Left ventricle myocardium inferior (tissue), 1 donor: ENCODE data around the gene TENM3. TPM values are rescaled to one million over a fixed set of nuclear protein-coding genes. Genes with fewer than 3 reads are reported as not detected.

Experiments
- DNase-seq: peaks from one replicate; pipeline ENCODE4 v3.0.0-alpha.2; 2020
- H3K27ac ChIP-seq: fragments of 200-600 bp; replicated peaks from 2 replicates; pipeline ENCODE4 v1.8.0; 2021
- H3K27me3 ChIP-seq: fragments of 200-600 bp; 2 replicates; pipeline ENCODE4 v1.8.0; 2021; ENCODE audit warnings: low read depth
- H3K36me3 ChIP-seq: fragments of 200-600 bp; 2 replicates; pipeline ENCODE4 v1.8.0; 2021
- H3K4me1 ChIP-seq: fragments of 200-600 bp; 2 replicates; pipeline ENCODE4 v1.8.0; 2021
- H3K4me3 ChIP-seq: fragments of 200-600 bp; 2 replicates; pipeline ENCODE4 v1.8.0; 2021; ENCODE audit warnings: mild to moderate bottlenecking, moderate library complexity
- H3K9me3 ChIP-seq: fragments of 200-600 bp; replicated peaks from 2 replicates; pipeline ENCODE4 v1.8.0; 2021
- intact Hi-C: fragments of 100-400 bp; cut with micrococcal nuclease; formaldehyde crosslinking; loops from one replicate; pipeline ENCODE4 v1.11.0; 2022
- total RNA-seq: library from RNA; stranded (reverse); fragmentation: NEBNext Ultra II Directional; extraction: Animal tissue kit (Norgen Biotek cat#: 25700); gene quantifications from one replicate; pipeline ENCODE4 v1.2.1, GENCODE V29; 2021
- TF ChIP-seq, protein P1 (sequence below): fragments of 200-600 bp; IDR thresholded peaks from 2 replicates; pipeline ENCODE4 v1.8.0; 2021; ENCODE audit warnings: antibody characterized with exemption, mild to moderate bottlenecking, borderline replicate concordance
- donor health status: DM: no; HTN: yes; CAD: no; lungs with severe emphysema.

Gene TENM3
- total RNA-seq, 1 donor from 2014 or later, result 1.5 TPM

DNA sequence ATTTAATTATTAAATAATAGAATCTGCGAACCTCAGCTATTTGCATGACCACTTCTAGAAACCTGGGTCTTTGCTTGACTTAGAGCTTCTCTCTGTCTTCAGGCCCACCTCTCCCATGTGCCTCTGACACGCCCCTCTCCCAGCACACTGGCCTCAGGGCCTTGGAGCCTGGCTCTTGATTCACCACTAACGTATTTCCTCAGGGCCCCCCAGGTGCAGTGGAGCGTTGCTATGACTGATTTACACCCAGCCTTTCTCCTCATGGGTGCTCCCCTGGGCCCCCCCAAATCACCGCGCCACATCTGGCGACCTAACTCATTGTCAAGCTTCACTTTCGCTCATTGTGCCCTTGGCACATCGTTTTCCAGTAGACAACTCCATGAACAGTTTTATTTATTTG, 37.9 kb upstream of the TENM3 start:
- TF ChIP-seq, protein P1, sequence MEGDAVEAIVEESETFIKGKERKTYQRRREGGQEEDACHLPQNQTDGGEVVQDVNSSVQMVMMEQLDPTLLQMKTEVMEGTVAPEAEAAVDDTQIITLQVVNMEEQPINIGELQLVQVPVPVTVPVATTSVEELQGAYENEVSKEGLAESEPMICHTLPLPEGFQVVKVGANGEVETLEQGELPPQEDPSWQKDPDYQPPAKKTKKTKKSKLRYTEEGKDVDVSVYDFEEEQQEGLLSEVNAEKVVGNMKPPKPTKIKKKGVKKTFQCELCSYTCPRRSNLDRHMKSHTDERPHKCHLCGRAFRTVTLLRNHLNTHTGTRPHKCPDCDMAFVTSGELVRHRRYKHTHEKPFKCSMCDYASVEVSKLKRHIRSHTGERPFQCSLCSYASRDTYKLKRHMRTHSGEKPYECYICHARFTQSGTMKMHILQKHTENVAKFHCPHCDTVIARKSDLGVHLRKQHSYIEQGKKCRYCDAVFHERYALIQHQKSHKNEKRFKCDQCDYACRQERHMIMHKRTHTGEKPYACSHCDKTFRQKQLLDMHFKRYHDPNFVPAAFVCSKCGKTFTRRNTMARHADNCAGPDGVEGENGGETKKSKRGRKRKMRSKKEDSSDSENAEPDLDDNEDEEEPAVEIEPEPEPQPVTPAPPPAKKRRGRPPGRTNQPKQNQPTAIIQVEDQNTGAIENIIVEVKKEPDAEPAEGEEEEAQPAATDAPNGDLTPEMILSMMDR, result no peak
- H3K27ac ChIP-seq, result no peak overlapping the region
- H3K4me3 ChIP-seq, result no peak overlapping the region

DNA sequence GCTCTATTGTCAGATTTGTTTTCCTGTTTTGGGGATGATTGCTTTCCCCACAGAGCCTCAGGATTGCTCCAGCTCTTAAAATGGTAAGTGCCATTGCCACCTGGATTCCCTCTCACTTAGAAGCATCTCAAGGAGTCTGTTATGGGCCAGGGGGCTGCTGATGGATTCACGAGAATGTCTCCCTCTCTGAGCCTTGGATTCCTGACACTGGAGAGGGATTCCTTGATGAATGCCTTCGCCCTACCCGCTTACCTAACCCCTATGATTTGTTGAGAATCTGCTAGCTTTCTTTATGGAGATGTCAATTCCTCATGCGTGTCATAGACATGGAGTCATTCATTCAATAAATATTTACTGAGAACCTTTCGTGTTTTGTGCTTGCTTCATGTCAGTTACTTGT, 36.9 kb upstream of the TENM3 start:
- intact Hi-C loops, result no loop called here
- TF ChIP-seq, protein P1, result no peak
- Histone ChIP-seq H3K4me1 (peaks cover 10% of the 10 kb centered on the region), H3K36me3 (no peaks in the 10 kb centered on the region), H3K9me3 (no peaks in the 10 kb centered on the region), H3K27me3 (peaks cover 43% of the 10 kb centered on the region), H3K4me3 (no peak overlapping the region), H3K27ac (no peak overlapping the region)
- no peak for DNase-seq

More for the DNA sequence above, 37.9 kb upstream of the TENM3 start:
- DNase-seq, result no peak
- intact Hi-C loops, result no loop called here
- Histone ChIP-seq H3K27me3 (peaks cover 35% of the 10 kb centered on the region), H3K9me3 (no peaks in the 10 kb centered on the region), H3K4me1 (peaks cover 10% of the 10 kb centered on the region), H3K36me3 (no peaks in the 10 kb centered on the region)

DNA sequence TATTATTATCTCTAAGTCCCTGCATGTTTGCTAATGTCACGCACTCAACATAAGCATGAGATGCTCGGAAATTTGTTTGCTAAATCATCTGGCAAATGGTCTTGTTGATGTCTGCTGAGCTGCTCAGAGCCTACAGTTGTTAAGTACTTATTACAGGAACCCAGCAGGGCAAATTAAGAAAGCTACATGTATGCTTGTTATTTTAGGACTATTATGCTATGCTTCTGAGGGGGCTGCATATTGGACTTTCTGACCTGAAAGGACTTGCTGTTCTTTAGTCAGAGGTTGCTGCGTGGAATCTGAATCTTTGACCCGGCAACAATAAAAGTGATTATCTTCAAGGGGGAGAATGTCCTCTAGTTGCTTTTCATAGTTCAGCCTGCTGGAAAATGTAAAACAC, 36.3 kb upstream of the TENM3 start:
- H3K4me1 ChIP-seq, result peaks cover 10% of the 10 kb centered on the region
- no peaks in the 10 kb centered on the region for H3K9me3 ChIP-seq
- no peaks in the 10 kb centered on the region for H3K36me3 ChIP-seq
- no peak overlapping the region for H3K27ac ChIP-seq
- TF ChIP-seq, protein P1, result no peak
- DNase-seq, result no peak
- intact Hi-C loops, result no loop called here
- H3K4me3 ChIP-seq, result no peak overlapping the region
- peaks cover 46% of the 10 kb centered on the region for H3K27me3 ChIP-seq

DNA sequence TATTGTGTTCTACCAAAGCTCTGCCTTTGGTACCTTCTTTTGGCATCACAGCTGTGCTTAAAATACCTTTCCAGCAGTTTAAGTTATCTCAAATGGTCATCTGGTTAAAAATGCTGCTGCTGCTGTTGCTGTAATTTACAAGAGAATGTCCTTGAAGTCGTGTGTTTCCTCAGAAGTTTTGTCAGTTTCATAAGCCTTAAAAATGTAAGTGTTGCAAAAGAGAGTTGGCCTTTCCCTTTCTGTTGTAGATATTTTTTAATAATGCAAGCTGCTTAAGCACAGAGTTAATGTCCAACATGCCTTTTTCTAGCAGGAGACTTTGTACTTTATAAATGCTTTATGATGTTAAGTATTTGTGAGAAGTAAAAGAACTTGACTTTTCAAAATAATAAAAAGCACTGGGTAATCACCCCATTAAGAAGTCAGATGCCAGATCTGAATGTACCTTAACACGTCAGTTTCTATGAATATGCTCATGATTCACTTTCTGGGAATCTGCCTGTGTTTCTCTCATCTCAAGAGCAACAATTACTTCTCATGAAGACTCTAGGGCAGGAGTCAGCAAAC, 35.3 kb upstream of the TENM3 start:
- no peaks in the 10 kb centered on the region for H3K36me3 ChIP-seq
- peaks cover 46% of the 10 kb centered on the region for H3K27me3 ChIP-seq
- H3K4me1 ChIP-seq, result peaks cover 13% of the 10 kb centered on the region
- no peaks in the 10 kb centered on the region for H3K9me3 ChIP-seq
- TF ChIP-seq, protein P1, result no peak
- no peak overlapping the region for H3K27ac ChIP-seq
- intact Hi-C loops, result no loop called here
- H3K4me3 ChIP-seq, result no peak overlapping the region
- DNase-seq, result no peak

DNA sequence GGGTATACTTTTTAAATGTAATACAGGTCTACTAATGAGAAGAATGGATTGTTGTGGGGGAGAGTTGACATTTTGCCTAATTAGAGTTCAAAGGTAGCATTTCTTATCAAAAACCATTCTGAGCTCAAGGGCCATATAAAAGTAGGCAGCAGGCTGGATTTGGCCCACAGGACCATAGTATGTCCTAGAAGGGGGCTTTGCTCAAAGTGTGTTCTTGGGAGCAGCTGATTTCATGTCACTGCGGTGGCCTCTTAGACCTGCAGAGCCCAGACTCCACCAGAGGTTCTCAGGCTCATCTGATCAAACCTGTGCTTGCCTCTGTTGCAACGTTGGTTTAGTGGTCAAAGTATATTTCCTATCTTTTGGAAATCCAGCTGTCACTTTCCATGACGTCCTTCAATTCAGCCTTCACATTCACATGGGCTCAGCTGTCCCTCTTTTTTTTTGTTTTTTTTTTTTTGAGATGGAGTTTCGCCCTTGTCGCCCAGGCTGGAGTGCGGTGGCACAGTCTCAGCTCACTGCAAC, 34.6 kb upstream of the TENM3 start:
- no peaks in the 10 kb centered on the region for H3K36me3 ChIP-seq
- H3K27me3 ChIP-seq, result peaks cover 49% of the 10 kb centered on the region
- H3K4me3 ChIP-seq, result no peak overlapping the region
- H3K4me1 ChIP-seq, result peaks cover 13% of the 10 kb centered on the region
- TF ChIP-seq, protein P1, result no peak
- no peak overlapping the region for H3K27ac ChIP-seq
- intact Hi-C loops, result no loop called here
- no peaks in the 10 kb centered on the region for H3K9me3 ChIP-seq
- no peak for DNase-seq
